GM12865 (cell line): ENCODE measurements around the gene ASB8.

Source experiments
- DNase-seq: peaks from one replicate; pipeline ENCODE4 v3.0.0; 2010; ENCODE audit warnings: low read depth
- H3K4me3 ChIP-seq: 2 replicates; pipeline ENCODE4 v1.5.1; 2011; ENCODE audit warnings: mild to moderate bottlenecking, low read depth, low read length, control low read depth
- TF ChIP-seq, protein P1 (sequence below): IDR thresholded peaks from 2 replicates; pipeline ENCODE4 v1.5.1; 2011; ENCODE audit warnings: low read length, control low read depth, low read depth, inconsistent platforms; ENCODE audit not compliant: insufficient read depth; ENCODE audit errors: missing control alignments

ASB8 gene

DNA sequence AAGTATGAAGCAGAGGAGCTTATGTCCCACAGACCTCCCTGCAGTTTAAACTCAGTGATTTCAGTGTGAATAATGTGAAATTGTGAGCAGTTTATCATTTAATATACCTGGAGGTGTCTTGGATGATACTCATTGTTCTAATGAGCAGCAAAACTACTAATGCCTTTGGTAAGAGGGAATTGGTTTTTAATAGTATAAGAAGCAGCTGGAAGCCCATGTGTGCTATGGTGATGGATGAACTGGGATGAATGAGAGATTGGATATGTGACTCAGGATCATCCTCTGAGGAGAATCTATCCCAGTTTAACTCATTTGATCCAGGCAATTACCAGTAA, 19.1 kb upstream of the ASB8 start:
- H3K4me3 ChIP-seq = no peak overlapping the region
- TF ChIP-seq, protein P1, sequence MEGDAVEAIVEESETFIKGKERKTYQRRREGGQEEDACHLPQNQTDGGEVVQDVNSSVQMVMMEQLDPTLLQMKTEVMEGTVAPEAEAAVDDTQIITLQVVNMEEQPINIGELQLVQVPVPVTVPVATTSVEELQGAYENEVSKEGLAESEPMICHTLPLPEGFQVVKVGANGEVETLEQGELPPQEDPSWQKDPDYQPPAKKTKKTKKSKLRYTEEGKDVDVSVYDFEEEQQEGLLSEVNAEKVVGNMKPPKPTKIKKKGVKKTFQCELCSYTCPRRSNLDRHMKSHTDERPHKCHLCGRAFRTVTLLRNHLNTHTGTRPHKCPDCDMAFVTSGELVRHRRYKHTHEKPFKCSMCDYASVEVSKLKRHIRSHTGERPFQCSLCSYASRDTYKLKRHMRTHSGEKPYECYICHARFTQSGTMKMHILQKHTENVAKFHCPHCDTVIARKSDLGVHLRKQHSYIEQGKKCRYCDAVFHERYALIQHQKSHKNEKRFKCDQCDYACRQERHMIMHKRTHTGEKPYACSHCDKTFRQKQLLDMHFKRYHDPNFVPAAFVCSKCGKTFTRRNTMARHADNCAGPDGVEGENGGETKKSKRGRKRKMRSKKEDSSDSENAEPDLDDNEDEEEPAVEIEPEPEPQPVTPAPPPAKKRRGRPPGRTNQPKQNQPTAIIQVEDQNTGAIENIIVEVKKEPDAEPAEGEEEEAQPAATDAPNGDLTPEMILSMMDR = no peak
- DNase-seq = no peak

DNA sequence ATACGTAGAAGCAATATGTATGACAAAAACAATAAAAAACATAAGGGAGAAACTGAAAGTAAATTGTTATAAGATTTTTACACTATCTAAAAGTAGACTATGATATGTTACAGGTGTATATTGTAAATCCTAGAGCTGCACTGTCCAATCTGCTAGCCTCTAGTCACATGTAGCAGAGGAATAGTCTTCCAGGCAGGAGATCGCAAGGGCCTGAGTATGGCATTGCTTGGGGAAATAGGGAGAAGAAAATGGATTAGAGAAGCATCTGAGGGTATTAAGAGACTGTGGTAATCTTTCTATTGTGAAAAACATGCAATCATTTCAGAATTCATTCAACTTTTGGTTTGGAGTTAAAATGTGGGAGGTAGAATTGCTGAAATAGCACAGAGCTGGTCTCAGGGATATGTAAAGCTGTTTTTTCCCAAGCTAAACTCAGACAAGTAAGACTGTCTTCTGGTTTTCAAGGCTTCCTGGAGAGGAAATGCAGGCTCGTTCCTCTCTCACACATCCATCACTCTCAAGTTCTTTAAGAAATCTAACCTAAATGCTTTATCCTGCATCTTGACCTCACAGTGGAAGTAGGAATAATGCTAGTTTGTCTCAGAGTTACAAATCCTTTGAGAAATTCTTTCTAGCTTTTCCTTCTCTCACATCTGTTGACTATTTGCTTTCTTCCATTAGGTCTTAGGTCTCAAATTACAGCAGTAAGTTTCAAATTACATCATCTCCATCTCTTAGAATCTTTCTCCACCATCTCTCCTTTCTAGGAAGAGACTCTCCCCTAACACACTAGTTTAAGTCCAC, 18.5 kb upstream of the ASB8 start:
- no peak overlapping the region for H3K4me3 ChIP-seq
- DNase-seq = no peak

DNA sequence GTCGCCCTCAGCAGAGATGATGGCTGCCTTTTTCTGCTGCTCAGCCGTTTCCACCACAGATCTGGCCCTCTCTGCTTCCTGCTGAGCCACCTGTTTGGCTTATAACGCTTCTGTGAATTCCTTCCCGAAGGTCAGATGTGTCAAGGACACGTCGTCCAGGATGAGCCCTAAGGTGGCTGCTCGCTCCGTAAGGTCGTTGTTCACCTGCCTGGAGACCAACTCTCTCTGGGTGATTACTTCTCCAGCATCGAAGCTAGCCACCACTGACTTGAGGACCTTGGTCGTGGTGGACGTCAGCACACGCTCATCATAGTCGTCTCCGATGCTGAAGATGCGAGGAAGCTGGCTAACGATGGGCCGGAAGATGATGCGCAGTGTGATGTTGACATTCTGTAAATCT, 11.7 kb upstream of the ASB8 start:
- no peak overlapping the region for H3K4me3 ChIP-seq
- no peak for DNase-seq
- TF ChIP-seq, protein P1 = no peak

More for the DNA sequence above, 18.5 kb upstream of the ASB8 start:
- TF ChIP-seq, protein P1 = no peak

DNA sequence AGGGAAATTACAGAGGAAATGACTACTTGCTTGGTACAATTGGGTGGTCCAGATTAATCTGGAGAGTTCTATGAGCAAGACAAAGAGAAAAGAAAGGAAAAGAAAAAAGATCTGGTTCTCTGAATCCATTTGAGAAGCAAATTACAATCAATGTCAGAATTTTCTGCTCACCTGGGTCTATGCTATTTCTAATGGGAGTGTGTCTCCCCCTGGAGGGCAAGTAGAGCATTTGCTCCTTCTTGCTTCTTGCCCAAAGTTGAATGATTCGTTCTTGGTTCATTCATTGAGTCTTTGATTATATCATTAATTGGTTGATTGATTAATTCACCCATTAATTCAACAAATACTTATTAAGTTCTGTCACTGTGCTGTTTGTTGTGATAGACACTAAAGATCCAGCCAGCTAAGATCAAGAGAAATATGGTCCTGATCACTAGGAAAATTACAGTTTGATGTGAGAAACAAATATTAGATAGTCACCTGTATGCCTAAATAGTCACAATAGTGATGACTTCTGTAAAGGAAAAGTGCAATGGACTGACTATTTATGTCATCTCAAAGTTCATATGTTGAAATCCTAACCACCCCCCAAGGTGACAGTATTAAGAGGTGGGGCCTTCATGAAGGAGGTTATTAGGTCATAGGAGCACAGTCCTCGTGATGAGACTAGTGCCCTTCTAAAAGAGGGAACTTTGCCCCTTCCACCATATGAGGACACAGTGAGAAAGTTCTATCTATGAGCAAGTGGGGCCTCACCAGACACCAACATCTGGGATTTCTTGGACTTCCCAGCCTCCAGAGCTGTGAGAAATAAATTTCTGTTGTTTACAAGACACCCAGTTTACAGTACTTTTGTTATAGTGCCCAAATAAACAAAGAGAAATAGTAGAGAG, 8.0 kb upstream of the ASB8 start:
- peak; percentile 82 for DNase-seq
- TF ChIP-seq, protein P1 = peak; percentile 89
- no peak overlapping the region for H3K4me3 ChIP-seq

DNA sequence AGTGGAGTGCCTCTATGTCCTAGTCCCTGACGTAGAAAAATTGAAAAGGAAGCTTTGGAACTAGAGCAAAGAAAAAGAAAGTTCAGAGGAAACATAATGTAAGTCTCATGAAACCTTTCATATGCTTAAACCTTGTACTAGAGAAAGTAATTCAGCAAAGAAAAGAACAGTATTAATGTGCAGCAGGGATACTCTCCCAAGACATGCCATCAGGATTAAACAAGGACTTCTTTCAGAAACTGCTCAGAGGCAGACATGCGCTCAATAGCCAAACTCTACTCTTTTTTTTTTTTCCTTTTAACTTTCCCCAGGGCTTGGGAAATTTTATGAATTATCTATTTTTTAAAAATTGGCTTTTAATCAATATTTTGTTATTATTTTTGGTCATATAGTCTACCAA, 7.1 kb upstream of the ASB8 start:
- no peak overlapping the region for H3K4me3 ChIP-seq
- TF ChIP-seq, protein P1 = no peak
- DNase-seq = no peak

DNA sequence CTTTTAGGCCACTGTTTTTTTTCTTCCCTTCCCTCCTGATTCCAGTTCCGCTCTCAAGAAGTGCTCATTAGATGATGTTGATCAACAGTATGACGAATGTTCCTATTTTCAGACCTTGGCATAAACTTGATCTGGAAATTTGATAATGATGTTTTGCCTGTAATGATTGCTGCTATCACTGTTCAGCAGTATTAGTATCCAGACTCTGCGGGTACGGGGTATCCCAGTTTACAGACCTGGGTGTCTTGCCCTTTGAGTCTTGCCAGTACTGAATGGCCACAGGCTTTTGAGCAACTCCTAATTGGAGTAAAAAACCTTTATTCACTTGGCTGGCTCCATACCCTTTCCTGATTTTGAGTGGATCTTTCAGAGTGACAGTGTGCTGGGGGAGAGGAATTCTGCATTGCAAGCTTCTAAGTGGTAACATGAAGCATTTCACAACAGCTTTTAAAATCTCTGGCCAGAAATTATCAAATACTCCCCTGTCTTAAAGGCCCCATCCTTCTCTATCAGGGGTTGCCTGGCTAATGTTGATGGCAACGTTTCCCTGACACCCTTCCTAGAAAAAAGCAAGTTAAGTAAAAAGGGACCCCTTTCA, 5.9 kb upstream of the ASB8 start:
- DNase-seq = no peak
- no peak overlapping the region for H3K4me3 ChIP-seq
- TF ChIP-seq, protein P1 = no peak
